HepG2 (cell line): Measurements from ENCODE around the gene NOP9. TPM values are rescaled to one million over a fixed set of nuclear protein-coding genes. Genes with fewer than 3 reads are reported as not detected.
A peak's percentile ranks its signal among the peaks of the same experiment; 100 is the strongest.

ENCODE experiments used
- CHD4 ChIP-seq: fragments of 200-600 bp; sonication (generic); IDR thresholded peaks from 2 replicates; pipeline ENCODE4 v1.7.0; 2017; ENCODE audit warnings: mild to moderate bottlenecking, low read length, borderline replicate concordance
- CREM ChIP-seq, 2 experiments: sonication (generic) in 1 of 2; formaldehyde crosslinking in 1 of 2; IDR thresholded peaks; 2 replicates each; pipeline versions ENCODE4 v1.4.0 to v1.6.1; 2016 to 2020; ENCODE audit warnings: antibody characterized with exemption in 1 of 2, mild to moderate bottlenecking in 1 of 2, missing genetic modification reagents in 1 of 2
- GABPB1 ChIP-seq: IDR thresholded peaks from 2 replicates; pipeline ENCODE4 v1.6.1; 2016; ENCODE audit warnings: mild to moderate bottlenecking, missing genetic modification reagents, moderate library complexity, missing compliant biosample characterization
- HDAC2 ChIP-seq: sonication (generic); formaldehyde crosslinking; IDR thresholded peaks from 2 replicates; pipeline ENCODE4 v1.4.0; 2020; ENCODE audit warnings: missing genetic modification reagents
- JUN ChIP-seq: sonication (generic); formaldehyde crosslinking; IDR thresholded peaks from 2 replicates; pipeline ENCODE4 v1.4.0; 2020; ENCODE audit warnings: mild to moderate bottlenecking, missing genetic modification reagents
- MED13 ChIP-seq: sonication (generic); formaldehyde crosslinking; IDR thresholded peaks from 2 replicates; pipeline ENCODE4 v1.5.0; 2020; ENCODE audit warnings: missing genetic modification reagents
- POLR2A ChIP-seq, 2 experiments: IDR thresholded peaks; 2 replicates each; pipeline ENCODE4 v1.6.1; 2011; ENCODE audit warnings: low read depth in 2 of 2, low read length in 2 of 2, mild to moderate bottlenecking in 1 of 2, moderate library complexity in 1 of 2; ENCODE audit not compliant: insufficient read depth in 1 of 2
- SMARCE1 ChIP-seq: fragments of 450-650 bp; IDR thresholded peaks from 2 replicates; pipeline ENCODE4 v1.6.1; 2017; ENCODE audit warnings: borderline replicate concordance
- SPEN ChIP-seq: sonication (generic); formaldehyde crosslinking; IDR thresholded peaks from 2 replicates; pipeline ENCODE4 v1.5.1; 2020; ENCODE audit warnings: low read depth, mild to moderate bottlenecking, missing genetic modification reagents
- SYNCRIP ChIP-seq: fragments of 200-400 bp; formaldehyde crosslinking; IDR thresholded peaks from 2 replicates; pipeline ENCODE4 v1.6.1; 2018; ENCODE audit warnings: mild to moderate bottlenecking, low read depth, low read length; ENCODE audit not compliant: insufficient read depth
- ZNF331 ChIP-seq: sonication (generic); formaldehyde crosslinking; IDR thresholded peaks from 2 replicates; pipeline ENCODE4 v1.4.0; 2020; ENCODE audit warnings: missing genetic modification reagents
- ZNF484 ChIP-seq: sonication (generic); formaldehyde crosslinking; IDR thresholded peaks from 2 replicates; pipeline ENCODE4 v1.5.1; 2020; ENCODE audit warnings: mild to moderate bottlenecking, low read depth, missing genetic modification reagents, borderline replicate concordance
- ZNF550 ChIP-seq: sonication (generic); formaldehyde crosslinking; IDR thresholded peaks from 2 replicates; pipeline ENCODE4 v1.4.0; 2020; ENCODE audit warnings: mild to moderate bottlenecking, missing genetic modification reagents, borderline replicate concordance
- ZNF670 ChIP-seq: sonication (generic); formaldehyde crosslinking; IDR thresholded peaks from 2 replicates; pipeline ENCODE4 v1.8.0; 2022; ENCODE audit warnings: mild to moderate bottlenecking, missing genetic modification reagents, borderline replicate concordance
- polyA plus RNA-seq, 8 experiments: library from polyadenylated mRNA; depleted of rRNA in 3 of 8; stranded (reverse) in 7 of 8; unstranded in 1 of 8; fragments of >200 nt; fragmentation: Illumina TruSeq in 4 of 8; extraction: Trizol in 4 of 8; gene quantifications; 2 replicates each; pipeline versions ENCODE4 v1.2.1 to v1.2.3, GENCODE V29; 2011 to 2016; ENCODE audit warnings: low read depth in 4 of 8, missing spikeins in 1 of 8, mixed read lengths in 1 of 8; ENCODE audit not compliant: insufficient read depth in 1 of 8
- total RNA-seq, 5 experiments: library from RNA; depleted of rRNA; stranded (reverse); fragments of >200 nt; fragmentation: Illumina TruSeq; extraction: Trizol; gene quantifications; 2 replicates each; pipeline ENCODE4 v1.2.3, GENCODE V29; 2016; ENCODE audit warnings: low read depth in 1 of 5
- TF ChIP-seq, protein P1 (sequence below): IDR thresholded peaks from 2 replicates; pipeline ENCODE4 v1.6.1; 2016; ENCODE audit warnings: low read depth
- TF ChIP-seq, protein P2 (sequence below), 2 experiments: sonication (generic) in 1 of 2; formaldehyde crosslinking in 1 of 2; IDR thresholded peaks; 2 replicates each; pipeline versions ENCODE4 v1.4.0 to v1.6.1; 2018 to 2020; ENCODE audit warnings: missing genetic modification reagents in 2 of 2, borderline replicate concordance in 1 of 2, low read depth in 1 of 2, mild to moderate bottlenecking in 1 of 2, missing biosample characterization in 1 of 2
- TF ChIP-seq, protein P3 (sequence below): sonication (generic); formaldehyde crosslinking; IDR thresholded peaks from 2 replicates; pipeline ENCODE4 v1.4.0; 2020; ENCODE audit warnings: missing genetic modification reagents, mild to moderate bottlenecking, borderline replicate concordance
- TF ChIP-seq, protein P4 (sequence below), 2 experiments: IDR thresholded peaks; 2 replicates each; pipeline ENCODE4 v1.6.1; 2011 to 2012; ENCODE audit warnings: low read length in 2 of 2, borderline replicate concordance in 1 of 2, low read depth in 1 of 2, mild to moderate bottlenecking in 1 of 2, moderate library complexity in 1 of 2

The NOP9 gene
- total and polyA plus RNA-seq, 2 of the 13 experiments (the other 11 are each of a cell fraction or from before 2014, with no cell fraction given): 24.5 to 61.6 TPM

DNA sequence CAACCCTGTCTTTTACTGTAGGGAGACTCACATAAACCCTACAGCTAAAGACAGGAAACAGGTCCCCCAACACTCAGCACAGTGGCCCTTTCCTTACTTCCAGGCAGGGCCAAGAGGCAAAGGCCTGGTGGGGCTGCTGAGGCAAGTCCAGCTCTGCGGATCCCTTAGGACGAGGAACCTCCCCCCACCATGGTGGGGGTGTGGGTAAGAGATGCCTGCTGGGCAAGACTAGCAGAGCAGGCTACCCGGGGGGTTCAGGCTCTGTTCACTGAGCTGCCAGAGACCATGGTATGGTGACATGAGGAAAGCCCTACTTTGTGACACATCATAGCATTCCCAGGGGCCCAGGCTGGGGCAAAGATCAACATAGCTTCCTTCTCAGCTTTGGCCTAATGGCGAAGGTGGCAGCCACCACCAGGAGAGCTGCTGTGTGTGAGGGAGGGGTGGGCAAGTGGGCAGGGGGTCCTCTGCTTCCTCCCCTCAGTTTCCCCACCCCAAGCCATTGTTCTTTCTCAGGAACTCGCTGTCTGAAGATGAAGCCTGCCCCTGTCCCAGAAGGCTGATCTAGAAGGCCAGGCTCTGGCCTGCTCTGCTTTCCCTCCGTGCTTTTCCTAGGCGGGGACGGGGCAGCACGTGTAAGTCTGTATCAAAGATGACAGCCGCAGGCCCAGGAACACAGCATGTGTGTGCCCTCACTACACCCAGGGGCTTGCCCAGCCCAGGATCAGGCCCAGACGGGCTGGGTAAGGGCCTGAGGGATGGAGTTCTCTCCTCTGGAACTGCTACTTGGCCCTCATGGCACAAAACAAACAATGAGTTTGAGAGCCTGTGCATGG is 47.1 kb upstream of the NOP9 start (continued):
- TF ChIP-seq JUN (CRISPR knock-in tag): no peak
- TF ChIP-seq ZNF484 (CRISPR knock-in tag): 0 out of 2 replicates have a peak, but pooled peaks have one; percentile 26
- TF ChIP-seq CREM (IDR thresholded peaks at IDR 0.05): no peak; the same call in 1 of the 2 replicates
- TF ChIP-seq CREM (CRISPR knock-in tag; IDR thresholded peaks at IDR 0.05): no peak
- TF ChIP-seq, protein P1, sequence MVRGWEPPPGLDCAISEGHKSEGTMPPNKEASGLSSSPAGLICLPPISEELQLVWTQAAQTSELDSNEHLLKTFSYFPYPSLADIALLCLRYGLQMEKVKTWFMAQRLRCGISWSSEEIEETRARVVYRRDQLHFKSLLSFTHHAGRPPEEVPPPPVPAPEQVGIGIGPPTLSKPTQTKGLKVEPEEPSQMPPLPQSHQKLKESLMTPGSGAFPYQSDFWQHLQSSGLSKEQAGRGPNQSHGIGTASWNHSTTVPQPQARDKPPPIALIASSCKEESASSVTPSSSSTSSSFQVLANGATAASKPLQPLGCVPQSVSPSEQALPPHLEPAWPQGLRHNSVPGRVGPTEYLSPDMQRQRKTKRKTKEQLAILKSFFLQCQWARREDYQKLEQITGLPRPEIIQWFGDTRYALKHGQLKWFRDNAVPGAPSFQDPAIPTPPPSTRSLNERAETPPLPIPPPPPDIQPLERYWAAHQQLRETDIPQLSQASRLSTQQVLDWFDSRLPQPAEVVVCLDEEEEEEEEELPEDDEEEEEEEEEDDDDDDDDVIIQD (CRISPR knock-in tag): peak; percentile 95
- TF ChIP-seq, protein P2, sequence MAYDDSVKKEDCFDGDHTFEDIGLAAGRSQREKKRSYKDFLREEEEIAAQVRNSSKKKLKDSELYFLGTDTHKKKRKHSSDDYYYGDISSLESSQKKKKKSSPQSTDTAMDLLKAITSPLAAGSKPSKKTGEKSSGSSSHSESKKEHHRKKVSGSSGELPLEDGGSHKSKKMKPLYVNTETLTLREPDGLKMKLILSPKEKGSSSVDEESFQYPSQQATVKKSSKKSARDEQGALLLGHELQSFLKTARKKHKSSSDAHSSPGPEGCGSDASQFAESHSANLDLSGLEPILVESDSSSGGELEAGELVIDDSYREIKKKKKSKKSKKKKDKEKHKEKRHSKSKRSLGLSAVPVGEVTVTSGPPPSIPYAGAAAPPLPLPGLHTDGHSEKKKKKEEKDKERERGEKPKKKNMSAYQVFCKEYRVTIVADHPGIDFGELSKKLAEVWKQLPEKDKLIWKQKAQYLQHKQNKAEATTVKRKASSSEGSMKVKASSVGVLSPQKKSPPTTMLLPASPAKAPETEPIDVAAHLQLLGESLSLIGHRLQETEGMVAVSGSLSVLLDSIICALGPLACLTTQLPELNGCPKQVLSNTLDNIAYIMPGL (CRISPR knock-in tag; IDR thresholded peaks at IDR 0.05; ENCODE audit: borderline replicate concordance in 1 of 2, low read depth in 1 of 2): no peak; a peak in 1 of 4 replicates
- TF ChIP-seq SPEN: peak; percentile 85
- no peak for TF ChIP-seq ZNF331 (CRISPR knock-in tag)
- TF ChIP-seq, protein P3, sequence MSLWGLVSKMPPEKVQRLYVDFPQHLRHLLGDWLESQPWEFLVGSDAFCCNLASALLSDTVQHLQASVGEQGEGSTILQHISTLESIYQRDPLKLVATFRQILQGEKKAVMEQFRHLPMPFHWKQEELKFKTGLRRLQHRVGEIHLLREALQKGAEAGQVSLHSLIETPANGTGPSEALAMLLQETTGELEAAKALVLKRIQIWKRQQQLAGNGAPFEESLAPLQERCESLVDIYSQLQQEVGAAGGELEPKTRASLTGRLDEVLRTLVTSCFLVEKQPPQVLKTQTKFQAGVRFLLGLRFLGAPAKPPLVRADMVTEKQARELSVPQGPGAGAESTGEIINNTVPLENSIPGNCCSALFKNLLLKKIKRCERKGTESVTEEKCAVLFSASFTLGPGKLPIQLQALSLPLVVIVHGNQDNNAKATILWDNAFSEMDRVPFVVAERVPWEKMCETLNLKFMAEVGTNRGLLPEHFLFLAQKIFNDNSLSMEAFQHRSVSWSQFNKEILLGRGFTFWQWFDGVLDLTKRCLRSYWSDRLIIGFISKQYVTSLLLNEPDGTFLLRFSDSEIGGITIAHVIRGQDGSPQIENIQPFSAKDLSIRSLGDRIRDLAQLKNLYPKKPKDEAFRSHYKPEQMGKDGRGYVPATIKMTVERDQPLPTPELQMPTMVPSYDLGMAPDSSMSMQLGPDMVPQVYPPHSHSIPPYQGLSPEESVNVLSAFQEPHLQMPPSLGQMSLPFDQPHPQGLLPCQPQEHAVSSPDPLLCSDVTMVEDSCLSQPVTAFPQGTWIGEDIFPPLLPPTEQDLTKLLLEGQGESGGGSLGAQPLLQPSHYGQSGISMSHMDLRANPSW: no peak
- peak; percentile 58 for TF ChIP-seq GABPB1 (CRISPR knock-in tag)
- peak; percentile 96; the same call in 1 of the 2 replicates for TF ChIP-seq ZNF550 (CRISPR knock-in tag)
- no peak for TF ChIP-seq MED13
- no peak; the same call in 1 of the 2 replicates for TF ChIP-seq SMARCE1
- TF ChIP-seq POLR2A (IDR thresholded peaks at IDR 0.05; ENCODE audit: insufficient read depth in 1 of 2, low read depth in 2 of 2, low read length in 2 of 2): peak in 1 of 2 experiments; percentile 34; a peak in 1 of 4 replicates
- 0 out of 2 replicates have a peak, but pooled peaks have one; percentile 22 for TF ChIP-seq CHD4
- no peak for TF ChIP-seq ZNF670 (CRISPR knock-in tag)
- no peak; the same call in 1 of the 2 replicates for TF ChIP-seq HDAC2 (CRISPR knock-in tag)
- TF ChIP-seq SYNCRIP: no peak
- TF ChIP-seq, protein P4, sequence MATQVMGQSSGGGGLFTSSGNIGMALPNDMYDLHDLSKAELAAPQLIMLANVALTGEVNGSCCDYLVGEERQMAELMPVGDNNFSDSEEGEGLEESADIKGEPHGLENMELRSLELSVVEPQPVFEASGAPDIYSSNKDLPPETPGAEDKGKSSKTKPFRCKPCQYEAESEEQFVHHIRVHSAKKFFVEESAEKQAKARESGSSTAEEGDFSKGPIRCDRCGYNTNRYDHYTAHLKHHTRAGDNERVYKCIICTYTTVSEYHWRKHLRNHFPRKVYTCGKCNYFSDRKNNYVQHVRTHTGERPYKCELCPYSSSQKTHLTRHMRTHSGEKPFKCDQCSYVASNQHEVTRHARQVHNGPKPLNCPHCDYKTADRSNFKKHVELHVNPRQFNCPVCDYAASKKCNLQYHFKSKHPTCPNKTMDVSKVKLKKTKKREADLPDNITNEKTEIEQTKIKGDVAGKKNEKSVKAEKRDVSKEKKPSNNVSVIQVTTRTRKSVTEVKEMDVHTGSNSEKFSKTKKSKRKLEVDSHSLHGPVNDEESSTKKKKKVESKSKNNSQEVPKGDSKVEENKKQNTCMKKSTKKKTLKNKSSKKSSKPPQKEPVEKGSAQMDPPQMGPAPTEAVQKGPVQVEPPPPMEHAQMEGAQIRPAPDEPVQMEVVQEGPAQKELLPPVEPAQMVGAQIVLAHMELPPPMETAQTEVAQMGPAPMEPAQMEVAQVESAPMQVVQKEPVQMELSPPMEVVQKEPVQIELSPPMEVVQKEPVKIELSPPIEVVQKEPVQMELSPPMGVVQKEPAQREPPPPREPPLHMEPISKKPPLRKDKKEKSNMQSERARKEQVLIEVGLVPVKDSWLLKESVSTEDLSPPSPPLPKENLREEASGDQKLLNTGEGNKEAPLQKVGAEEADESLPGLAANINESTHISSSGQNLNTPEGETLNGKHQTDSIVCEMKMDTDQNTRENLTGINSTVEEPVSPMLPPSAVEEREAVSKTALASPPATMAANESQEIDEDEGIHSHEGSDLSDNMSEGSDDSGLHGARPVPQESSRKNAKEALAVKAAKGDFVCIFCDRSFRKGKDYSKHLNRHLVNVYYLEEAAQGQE (IDR thresholded peaks at IDR 0.05; ENCODE audit: borderline replicate concordance in 1 of 2, low read depth in 1 of 2, low read length in 2 of 2): no peak; a peak in 1 of 4 replicates
